OCI-M2 (cell line): Measurements from ENCODE around the gene CYB561.

ENCODE experiments used
- DNase-seq: peaks from one replicate; lab custom pipeline; 2025; ENCODE audit not compliant: unreplicated experiment; lab: John Stamatoyannopoulos, UW

The CYB561 gene

GRCh38 chr17:63418540-63418939, 27.6 kb downstream of the CYB561 start:
- no peak for DNase-seq

GRCh38 chr17:63414222-63414621, 31.9 kb downstream of the CYB561 start:
- DNase-seq = no peak

GRCh38 chr17:63413128-63413527, 33.0 kb downstream of the CYB561 start:
- DNase-seq = no peak

- DNase-seq = no peak
Measured at GRCh38 chr17:63412234-63412633, 33.9 kb downstream of the CYB561 start.

GRCh38 chr17:63407741-63408330, 38.3 kb downstream of the CYB561 start:
- no peak for DNase-seq

GRCh38 chr17:63406689-63407330, 39.3 kb downstream of the CYB561 start:
- no peak for DNase-seq

- DNase-seq = no peak
Measured at GRCh38 chr17:63405741-63406261, 40.3 kb downstream of the CYB561 start.

- DNase-seq = no peak
Measured at GRCh38 chr17:63405020-63405419, 41.1 kb downstream of the CYB561 start.

GRCh38 chr17:63402431-63403212, 43.5 kb downstream of the CYB561 start:
- no peak for DNase-seq

- DNase-seq = no peak
Measured at GRCh38 chr17:63399856-63400255, 46.2 kb downstream of the CYB561 start.

- no peak for DNase-seq
Measured at GRCh38 chr17:63399316-63399715, 46.8 kb downstream of the CYB561 start.

GRCh38 chr17:63398680-63399079, 47.4 kb downstream of the CYB561 start:
- DNase-seq = no peak

- no peak for DNase-seq
Measured at GRCh38 chr17:63395075-63395805, 50.9 kb downstream of the CYB561 start.

GRCh38 chr17:63390090-63390489, 56.0 kb downstream of the CYB561 start:
- DNase-seq = no peak

- no peak for DNase-seq
Measured at GRCh38 chr17:63387656-63388340, 58.3 kb downstream of the CYB561 start.

GRCh38 chr17:63382826-63383225, 63.3 kb downstream of the CYB561 start:
- DNase-seq = no peak
